HFFc6 (cell line): ENCODE results near the gene ZNF106. TPM values are rescaled to one million over a fixed set of nuclear protein-coding genes. Genes with fewer than 3 reads are reported as not detected.

Experiments
- DNase-seq: peaks from one replicate; pipeline ENCODE4 v3.0.0-alpha.2; 2018
- H3K27ac Mint-ChIP-seq: 2 replicates; pipeline ENCODE4 v1.8.0; 2020; ENCODE audit warnings: mild to moderate bottlenecking, mixed read lengths
- H3K27me3 Mint-ChIP-seq: 2 replicates; pipeline ENCODE4 v1.8.0; 2021; ENCODE audit warnings: mild to moderate bottlenecking, moderate library complexity, mixed read lengths; ENCODE audit not compliant: insufficient read depth
- H3K36me3 Mint-ChIP-seq: 2 replicates; pipeline ENCODE4 v1.8.0; 2021; ENCODE audit warnings: low read depth, mixed read lengths
- H3K4me1 Mint-ChIP-seq: 2 replicates; pipeline ENCODE4 v1.8.0; 2020; ENCODE audit warnings: low read depth, mixed read lengths
- H3K4me3 Mint-ChIP-seq: 2 replicates; pipeline ENCODE4 v1.8.0; 2020; ENCODE audit warnings: mild to moderate bottlenecking, moderate library complexity, mixed read lengths
- H3K9me3 Mint-ChIP-seq: 2 replicates; pipeline ENCODE4 v1.8.0; 2020; ENCODE audit warnings: mild to moderate bottlenecking, mixed read lengths
- CTCF ChIP-seq: fragments of 200-600 bp; sonication (generic); IDR thresholded peaks from 2 replicates; pipeline ENCODE4 v1.5.0; 2021; ENCODE audit warnings: antibody characterized with exemption, mild to moderate bottlenecking
- total RNA-seq, 6 experiments: library from RNA; stranded (reverse); fragmentation: NEBNext Ultra II Directional; extraction: Animal tissue kit (Norgen Biotek cat#: 25700); gene quantifications; 2 replicates in 1 of 6; 3 replicates in 5 of 6; pipeline ENCODE4 v1.2.3, GENCODE V29; 2021

The ZNF106 gene
- total RNA-seq, 6 experiments from 2014 or later = 51.5 to 58.9 (median 56.1) TPM

GRCh38 chr15:42408178-42408577 lies 82.8 kb downstream of the ZNF106 start:
- 0 out of 2 replicates have a peak, but pooled peaks cover under 1% of the 10 kb centered on the region for H3K36me3 Mint-ChIP-seq
- no peak overlapping the region for H3K4me3 Mint-ChIP-seq
- H3K4me1 Mint-ChIP-seq = no peaks in the 10 kb centered on the region
- no peak overlapping the region for H3K27ac Mint-ChIP-seq
- H3K27me3 Mint-ChIP-seq = no peaks in the 10 kb centered on the region; the same call in 1 of the 2 replicates
- no peak for DNase-seq
- H3K9me3 Mint-ChIP-seq = no peaks in the 10 kb centered on the region
- TF ChIP-seq CTCF = no peak

GRCh38 chr15:42405863-42406482 lies 85.0 kb downstream of the ZNF106 start:
- no peaks in the 10 kb centered on the region; the same call in 1 of the 2 replicates for H3K27me3 Mint-ChIP-seq
- no peak overlapping the region for H3K4me3 Mint-ChIP-seq
- no peak for DNase-seq
- no peaks in the 10 kb centered on the region for H3K36me3 Mint-ChIP-seq
- TF ChIP-seq CTCF = no peak
- no peaks in the 10 kb centered on the region for H3K9me3 Mint-ChIP-seq
- H3K4me1 Mint-ChIP-seq = peaks cover 11% of the 10 kb centered on the region
- H3K27ac Mint-ChIP-seq = no peak overlapping the region

GRCh38 chr15:42404461-42405235 lies 86.3 kb downstream of the ZNF106 start:
- no peak for TF ChIP-seq CTCF
- no peak overlapping the region for H3K27ac Mint-ChIP-seq
- H3K9me3 Mint-ChIP-seq = no peaks in the 10 kb centered on the region
- DNase-seq = no peak
- H3K27me3 Mint-ChIP-seq = no peaks in the 10 kb centered on the region; the same call in none of the 2 replicates
- peaks cover 11% of the 10 kb centered on the region for H3K4me1 Mint-ChIP-seq
- no peaks in the 10 kb centered on the region for H3K36me3 Mint-ChIP-seq
- no peak overlapping the region for H3K4me3 Mint-ChIP-seq

- Mint-ChIP-seq H3K9me3 (no peaks in the 10 kb centered on the region), H3K36me3 (no peaks in the 10 kb centered on the region), H3K4me3 (no peak overlapping the region), H3K4me1 (peaks cover 11% of the 10 kb centered on the region), H3K27ac (no peak overlapping the region), H3K27me3 (no peaks in the 10 kb centered on the region; the same call in 1 of the 2 replicates)
- no peak for DNase-seq
- TF ChIP-seq CTCF = no peak
Measured at GRCh38 chr15:42403389-42403788, 87.6 kb downstream of the ZNF106 start.

- no peaks in the 10 kb centered on the region for H3K9me3 Mint-ChIP-seq
- H3K36me3 Mint-ChIP-seq = no peaks in the 10 kb centered on the region
- TF ChIP-seq CTCF = no peak
- no peak overlapping the region for H3K4me3 Mint-ChIP-seq
- DNase-seq = no peak
- H3K27ac Mint-ChIP-seq = no peak overlapping the region
- no peaks in the 10 kb centered on the region; the same call in 1 of the 2 replicates for H3K27me3 Mint-ChIP-seq
- H3K4me1 Mint-ChIP-seq = peaks cover 11% of the 10 kb centered on the region
Measured at GRCh38 chr15:42402455-42403205, 88.3 kb downstream of the ZNF106 start.
